Amygdala (tissue), 56 donors: ENCODE results near the gene SYT2.
"Not testable (repeated sequence)": the region's sequence is repeated elsewhere in the genome, so short reads cannot be mapped to it uniquely, and the experiment has no call there.

Source experiments
- DNase-seq, 56 donors: peaks; one replicate each; lab custom pipeline; 2025; lab: John Stamatoyannopoulos, UW

The SYT2 gene

DNA sequence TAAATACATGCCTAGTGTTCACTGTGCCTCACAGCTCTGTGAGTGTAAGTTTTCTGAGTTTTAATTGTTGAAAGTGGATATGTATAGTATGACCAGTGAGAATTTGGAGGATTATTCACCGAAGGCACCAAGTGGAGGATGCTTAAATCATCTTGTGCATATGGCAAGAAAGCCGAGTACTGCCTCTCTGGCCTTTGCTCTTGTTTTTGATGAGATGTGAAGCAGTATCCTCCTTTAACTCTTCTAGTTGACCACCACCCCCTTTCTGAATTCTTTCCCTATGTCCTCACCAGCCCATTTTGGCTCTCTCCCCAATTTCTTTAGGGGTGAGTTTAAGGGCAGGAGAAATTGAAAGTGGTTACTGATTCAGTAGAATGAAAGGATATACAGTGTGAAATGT, 130.4 kb downstream of the SYT2 start:
- DNase-seq, result no peak

DNA sequence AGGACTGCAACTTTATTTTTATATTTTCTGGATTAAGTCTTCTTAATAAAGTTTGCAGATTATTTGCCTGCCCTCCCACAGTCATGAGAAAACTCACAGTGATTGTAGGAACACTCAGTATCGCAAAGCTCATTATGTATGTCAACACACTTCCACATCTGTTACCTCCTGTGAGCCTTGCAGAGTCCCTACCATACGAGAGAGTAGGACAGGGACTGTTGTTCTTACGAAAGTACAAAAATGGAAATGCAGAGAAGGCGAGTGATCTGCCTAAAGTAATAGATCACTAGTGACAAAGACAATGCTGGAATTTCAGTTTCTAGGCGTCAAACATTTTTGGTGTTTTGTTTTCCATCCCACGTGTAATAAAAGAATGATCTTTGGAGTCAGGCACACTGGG, 131.7 kb downstream of the SYT2 start:
- DNase-seq, result no peak

DNA sequence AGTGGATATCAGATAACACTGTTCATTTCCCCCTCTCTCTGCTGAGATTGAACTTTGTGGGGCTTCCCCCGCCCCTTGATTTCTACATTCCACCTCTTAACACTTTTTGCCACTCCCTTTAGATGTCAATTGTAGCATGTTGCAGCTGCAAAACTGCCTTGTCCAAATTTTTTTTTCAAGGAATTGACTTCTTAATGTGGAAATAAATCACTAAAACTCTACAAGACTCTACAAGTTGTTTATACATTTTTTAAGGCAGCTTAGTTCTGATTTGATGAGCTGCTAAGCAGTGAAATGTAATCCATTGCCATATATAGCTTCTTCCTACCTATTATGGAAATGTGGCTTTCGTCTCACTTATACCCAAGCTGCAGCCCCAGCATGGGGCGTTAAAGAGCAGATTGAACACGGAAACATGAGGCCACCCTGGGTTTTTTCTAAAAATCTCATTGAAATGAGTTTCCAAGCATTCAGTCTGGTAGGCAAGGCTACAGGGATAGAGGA, 132.2 kb downstream of the SYT2 start:
- DNase-seq, result no peak

DNA sequence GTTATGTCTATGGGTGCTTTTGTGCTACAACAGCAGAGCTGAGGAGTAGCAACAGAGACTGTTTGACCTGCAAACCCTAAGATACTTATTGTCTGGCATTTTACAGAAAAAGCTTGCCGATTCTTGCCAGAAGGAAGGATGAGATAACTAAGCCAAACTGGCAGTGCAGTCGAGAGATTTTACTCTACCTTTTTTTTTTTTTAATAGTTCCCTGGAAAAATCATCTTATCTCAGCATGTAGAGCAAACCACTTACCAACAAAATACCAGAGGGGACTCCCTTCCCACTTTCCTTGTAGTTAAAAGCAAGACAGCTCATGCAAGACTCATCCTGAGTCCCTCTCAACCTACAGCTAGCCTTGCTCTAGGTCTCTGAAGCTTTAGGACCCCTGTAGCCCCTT, 132.9 kb downstream of the SYT2 start:
- no peak for DNase-seq

DNA sequence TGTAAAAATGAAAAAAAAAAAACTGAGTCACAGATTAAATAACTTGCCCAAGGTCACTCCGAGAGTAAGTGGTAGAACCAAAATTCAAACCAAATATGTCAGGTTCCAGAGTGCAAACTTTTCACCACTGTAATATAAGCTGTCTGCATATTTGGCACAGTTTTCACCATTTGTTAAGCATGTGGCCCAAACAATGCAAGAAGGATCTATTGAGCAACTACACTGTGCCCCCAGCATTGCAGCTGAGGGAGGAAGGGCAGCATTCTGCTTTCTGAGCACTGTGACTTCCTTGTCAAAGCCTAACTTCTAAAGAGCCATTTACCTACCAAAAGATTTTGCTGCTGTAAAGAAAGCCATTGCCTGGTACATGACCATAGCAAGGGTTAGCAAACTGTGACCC, 133.4 kb downstream of the SYT2 start:
- no peak for DNase-seq

DNA sequence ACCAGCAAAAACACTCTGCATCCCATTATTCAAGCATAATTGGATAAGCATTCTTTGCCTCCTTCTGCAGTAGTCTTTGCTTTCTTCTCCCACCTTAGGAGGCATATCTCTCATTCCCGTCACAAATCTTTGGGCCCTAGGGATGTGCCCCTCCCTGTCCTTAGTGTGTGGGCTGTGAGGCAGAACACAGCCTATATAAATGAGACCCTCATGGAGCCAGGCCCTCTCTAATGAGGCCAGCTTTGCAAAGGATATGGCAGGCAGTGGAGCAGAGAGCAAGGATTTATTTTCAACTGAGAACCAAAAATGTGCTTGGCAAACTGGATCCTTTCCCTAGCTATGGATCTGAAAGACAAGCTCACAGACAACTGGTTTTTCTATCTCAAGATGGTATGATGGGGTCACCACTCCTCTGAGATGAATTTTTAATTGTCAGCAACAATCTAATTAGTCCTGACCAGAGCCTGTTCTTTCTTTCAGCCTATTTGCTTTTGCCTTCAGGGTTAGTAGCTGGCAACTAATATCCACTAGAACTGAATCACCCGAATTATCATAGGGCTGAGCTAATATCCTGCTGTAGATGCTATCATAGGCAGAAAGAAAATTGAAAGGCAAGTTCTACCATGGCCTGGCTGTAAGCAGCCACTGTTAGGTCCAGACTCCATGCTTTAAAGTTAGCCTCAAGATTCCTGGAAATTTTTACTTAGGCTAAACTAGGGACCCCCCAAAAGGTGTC, 134.2 kb downstream of the SYT2 start:
- DNase-seq, result no peak

DNA sequence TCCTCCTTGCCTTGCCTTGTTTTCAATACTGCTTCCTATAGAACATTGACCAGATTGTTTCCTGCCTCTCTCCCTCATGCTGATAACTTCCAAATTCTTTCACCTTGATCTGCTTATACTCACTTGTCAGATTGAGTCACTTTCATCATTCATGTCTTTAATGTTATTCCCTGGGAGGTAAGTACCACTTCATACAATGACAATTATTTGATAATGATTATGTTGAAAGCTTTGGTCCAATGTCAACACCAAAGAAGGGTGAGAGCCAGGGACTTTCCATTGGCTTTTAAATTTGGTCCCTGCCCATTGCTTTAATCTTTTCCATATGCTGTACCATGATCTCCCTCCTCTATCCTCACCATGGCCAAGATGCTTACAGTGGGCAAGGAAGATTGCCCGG, 137.4 kb downstream of the SYT2 start:
- no peak for DNase-seq

DNA sequence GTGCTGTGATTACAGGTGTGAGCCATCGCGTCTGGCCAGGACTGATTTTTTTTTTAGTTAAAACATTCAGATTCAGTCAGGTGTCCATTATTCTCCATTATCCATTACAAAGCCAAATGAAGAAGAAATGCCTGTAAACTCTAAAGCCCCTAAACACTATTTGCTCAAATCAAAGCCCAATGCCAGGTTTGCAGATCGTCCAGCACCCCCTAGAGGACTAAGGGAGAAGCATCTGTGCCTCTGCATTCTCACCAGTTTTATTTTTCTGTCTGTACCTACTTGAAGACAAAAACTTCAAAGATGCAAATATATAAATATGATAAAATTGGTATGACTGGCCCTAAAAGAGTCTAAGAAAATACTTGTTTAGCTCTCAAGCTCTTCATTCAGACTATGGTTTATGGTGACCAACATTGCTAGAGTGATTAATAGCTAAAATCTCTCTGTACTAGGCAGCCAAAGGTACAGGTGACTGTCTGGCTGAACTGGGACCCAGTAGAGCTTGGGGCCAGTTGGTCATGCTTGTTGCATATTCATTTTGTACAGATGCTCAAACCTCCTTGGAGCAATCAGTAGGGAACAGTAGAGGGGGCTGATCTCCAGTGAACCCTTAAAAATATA, 138.4 kb downstream of the SYT2 start:
- peak in 8 of 56 donors; percentile 8 to 56 (median 28) for DNase-seq

DNA sequence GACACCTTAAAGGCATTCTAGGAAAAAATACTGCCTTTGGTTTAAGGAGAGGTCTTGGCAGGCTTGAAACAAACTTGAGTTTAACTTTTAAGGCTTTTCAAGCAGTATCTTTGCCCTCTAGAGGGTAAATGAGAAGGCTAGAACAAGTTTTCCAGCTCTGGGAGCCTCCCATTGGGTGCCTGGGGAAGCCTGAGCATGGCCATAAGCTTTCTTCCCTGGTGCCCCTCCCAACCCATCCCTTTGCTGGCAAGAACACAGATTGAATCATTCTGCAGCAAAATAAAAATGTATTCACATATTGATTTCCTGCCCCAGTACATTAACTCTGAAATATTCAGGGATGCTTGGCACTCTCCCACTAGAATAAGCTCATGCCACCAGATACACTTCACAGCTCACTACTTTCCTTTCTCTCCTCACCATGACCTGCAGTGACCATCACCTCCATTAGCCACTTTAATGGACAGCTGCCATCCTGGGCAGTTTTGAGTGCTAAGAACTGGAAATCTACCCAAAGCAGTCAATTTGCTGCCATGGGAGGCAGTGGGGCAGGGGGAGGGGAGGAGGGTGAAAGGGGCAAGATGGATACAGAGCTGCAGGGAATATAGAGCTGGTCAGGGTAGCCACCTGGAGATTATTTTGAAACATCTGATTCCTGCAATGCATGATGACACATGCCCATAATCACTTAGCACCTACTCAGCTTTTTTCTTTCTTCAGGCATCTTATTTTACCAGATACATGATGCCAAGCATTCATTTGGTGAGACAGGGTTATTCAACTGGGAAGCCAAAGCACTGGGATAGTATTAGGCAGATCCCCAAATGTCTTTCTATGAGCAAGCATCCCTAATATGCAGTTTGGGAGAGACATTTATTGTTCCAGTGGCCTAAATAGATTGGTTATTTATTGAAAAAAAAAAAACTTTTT, 140.6 kb downstream of the SYT2 start:
- no peak for DNase-seq

DNA sequence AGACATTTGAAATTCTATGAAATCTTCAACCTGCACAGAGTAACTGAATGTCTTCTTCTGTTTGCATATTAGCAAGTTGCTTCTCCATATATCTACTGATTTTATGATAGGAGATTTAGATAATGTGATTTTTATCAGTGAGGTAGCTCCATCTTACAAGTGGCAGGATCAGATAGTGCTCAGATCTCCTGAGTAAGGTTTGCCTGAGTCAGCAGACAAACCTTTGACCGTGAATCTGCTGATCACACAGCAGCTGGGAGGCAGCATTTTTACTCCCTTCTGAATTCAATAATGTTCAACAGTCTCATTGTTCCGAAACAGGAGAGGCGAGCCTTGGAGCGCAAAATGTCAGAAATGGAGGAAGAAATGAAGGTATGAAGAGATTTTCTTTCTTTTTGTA, 141.4 kb downstream of the SYT2 start:
- peak in 1 of 56 donors; percentile 12 for DNase-seq

DNA sequence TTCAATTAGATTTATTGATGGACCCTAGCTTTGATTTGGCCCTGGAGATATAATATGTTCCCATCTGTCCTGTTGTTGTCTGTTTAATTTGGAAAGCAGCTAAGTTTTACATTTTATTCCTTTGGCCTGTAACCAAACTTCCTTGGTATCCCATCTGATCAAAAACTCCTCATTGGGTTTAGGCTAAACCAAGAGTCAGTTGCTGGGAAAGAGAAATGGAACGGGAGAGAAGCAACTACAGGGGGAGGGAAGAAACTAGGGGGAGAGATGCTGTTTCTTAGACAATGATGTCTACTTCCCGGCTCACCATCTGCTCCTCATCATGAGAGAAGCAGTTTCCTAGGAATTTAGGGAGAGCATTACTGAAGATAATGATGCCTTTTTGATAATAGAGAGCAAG, 141.8 kb downstream of the SYT2 start:
- no peak for DNase-seq

DNA sequence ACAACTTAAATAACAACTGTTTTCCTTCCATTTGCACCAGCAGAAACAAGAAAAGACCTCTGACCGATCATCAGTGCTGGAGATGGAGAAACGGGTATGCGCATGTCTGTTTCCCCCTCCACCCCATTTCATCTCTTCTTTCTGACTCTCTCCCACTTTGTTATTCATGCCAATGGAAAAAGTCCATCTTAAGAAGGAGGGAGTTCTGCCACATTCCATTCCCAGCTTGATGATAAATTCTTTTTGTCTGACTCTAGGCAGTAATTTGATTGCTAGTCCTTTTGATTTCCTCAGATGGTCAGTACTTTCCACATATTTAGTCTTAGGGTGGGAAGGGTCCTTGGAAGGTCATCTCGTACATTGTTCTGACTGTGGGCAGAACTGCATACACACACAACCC, 142.5 kb downstream of the SYT2 start:
- no peak for DNase-seq

DNA sequence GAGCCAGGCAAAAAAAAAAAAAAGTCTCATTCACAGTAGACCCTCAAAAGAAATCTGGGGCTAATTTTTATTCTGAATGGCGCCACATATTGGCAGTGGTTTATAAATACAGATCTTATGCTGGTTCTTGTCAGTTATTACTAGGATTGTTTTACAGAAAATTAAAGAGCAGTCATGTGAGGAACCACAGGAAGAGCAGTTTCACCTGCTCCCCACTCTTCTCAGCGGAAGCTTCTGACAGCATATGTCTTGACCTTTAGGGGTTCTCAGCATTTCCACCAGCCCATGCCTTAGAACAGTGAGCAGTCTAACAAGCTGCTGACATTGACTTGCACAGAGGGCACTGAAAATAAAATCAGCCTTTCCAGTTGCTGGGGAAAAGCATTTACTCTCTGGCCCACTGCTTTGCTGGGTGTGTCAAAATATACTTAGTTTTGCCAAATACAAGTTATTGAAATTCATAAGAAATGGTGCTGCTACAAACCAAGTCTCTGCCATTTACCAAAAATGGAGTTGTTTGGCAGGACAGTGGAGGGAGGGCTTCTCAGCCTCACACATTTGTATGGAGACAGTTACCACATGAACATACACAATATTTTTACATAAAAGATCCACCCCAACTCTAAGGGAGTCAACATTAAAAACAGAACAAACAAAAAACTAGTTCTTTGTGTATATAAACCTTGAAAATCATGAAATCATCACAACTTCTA, 144.2 kb downstream of the SYT2 start:
- DNase-seq, result no peak

DNA sequence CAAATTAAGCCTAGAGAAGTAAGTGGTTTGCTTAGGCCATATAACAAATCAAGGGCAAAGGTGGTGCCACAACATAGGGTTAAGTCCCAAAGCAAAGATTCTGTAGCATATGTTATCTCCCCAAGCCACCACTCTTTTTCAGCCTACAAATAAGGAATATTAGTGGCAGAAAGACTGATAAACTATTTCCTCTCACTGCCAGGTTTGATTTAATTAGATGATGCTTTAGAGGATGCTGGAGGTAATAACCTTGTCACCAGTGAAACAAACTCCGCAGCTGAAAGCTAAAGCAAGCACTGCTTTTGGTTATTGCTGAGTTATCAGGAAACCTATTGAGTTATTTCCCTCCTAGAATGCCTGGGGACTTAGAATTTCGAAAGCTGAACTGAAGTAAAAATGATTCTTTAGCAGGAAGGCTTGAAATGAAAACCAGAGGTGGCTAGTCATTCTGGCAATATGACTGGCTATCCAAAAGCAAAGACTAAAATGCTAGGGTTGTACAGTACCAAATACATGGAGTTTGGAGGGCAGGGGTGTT, 145.2 kb downstream of the SYT2 start:
- DNase-seq, result no peak

DNA sequence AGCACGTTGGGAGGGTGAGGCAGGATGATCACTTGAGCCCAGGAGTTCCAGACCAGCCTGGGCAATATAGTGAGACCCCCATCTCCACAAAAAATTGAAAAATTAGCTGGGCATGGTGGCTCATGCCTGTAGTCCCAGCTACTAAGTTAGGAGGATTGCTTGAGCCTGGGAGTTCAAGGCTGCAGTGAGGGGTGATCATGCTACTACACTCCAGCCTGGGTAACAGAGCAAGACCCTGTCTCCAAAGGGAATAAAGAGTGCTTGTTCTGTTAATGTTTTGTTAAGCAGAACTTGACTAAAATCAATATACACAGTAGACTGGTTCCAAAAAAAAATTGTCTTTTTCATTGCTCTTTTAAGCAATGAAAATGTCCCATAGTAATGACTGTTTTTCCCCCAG, 146.4 kb downstream of the SYT2 start:
- no peak for DNase-seq

DNA sequence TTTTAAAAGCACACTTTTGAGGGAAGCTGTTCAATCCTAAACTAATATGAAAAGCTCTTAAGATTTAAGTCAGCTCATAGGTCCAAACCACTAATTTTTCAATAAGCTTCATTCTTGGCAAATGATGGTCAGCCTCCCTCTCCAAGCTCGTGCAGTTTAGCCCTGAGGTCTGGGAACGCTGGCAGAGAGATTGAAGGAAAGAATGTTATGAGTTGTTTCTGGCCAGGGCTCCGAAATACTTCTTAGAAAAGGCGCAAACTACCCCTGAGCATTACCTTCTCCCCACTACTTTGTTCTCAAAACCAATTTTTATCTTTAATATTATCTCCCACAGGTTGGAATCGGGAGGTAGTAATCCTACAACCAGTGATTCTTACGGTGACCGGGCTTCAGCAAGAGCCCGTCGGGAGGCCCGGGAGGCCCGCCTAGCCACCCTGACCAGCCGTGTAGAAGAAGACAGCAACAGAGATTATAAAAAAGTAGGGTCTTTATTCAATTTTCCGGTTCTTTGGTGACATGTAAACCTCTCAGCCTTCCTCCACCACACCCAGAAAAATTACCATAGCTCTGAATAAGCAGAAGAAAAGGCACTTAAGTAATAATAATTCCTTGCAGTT, 147.7 kb downstream of the SYT2 start:
- no peak for DNase-seq

DNA sequence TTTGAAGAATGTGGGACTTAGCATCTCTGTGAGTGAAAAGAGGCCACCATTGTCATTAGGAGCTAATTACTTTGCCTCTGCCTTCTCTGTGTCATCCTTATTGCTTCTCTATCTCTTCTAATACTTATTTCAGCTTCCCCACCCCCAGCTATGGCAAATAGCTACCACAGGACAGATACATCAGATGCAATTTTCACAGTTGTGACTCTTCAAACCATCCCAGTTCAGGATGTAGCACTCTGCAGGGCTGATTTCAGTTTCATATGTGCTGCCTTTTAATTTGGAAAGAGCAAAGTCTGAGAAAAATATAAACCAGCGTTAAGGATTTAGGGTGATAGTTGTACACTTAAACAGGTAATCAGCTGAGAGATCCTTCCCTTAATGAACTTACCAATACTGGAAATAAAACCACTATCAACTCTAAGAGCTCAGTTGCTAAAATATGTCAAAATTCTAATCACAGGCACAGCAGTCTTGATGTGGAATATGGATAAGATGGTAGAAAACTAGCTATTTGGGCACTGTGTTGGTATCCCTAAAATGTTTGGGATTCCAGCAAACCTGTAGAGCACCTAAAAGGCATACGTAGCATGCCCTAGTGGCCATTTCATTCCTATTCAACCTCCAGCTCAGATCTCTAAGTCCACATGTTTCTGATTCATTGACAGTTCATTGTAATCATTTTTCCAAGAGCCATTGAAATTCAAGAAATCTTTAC, 148.4 kb downstream of the SYT2 start:
- DNase-seq, result no peak

DNA sequence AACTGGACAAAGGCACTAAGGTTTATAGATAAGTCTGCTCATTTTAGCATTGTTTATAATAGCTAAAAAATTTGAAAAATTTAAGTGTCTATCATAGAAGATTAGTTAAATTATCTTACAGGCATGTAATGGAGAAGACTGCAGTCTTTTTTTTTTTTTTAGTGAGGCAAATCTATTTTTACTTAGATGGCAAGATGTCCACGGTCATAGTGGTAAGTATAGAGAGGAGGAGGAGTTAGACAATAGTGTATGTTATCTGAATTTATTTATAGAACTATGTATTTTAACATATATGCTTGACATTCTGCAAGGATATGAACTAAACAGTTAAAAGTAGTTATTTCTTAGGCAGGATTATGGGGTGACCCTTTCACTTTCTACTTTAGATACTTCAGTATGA, 149.0 kb downstream of the SYT2 start:
- no peak for DNase-seq

DNA sequence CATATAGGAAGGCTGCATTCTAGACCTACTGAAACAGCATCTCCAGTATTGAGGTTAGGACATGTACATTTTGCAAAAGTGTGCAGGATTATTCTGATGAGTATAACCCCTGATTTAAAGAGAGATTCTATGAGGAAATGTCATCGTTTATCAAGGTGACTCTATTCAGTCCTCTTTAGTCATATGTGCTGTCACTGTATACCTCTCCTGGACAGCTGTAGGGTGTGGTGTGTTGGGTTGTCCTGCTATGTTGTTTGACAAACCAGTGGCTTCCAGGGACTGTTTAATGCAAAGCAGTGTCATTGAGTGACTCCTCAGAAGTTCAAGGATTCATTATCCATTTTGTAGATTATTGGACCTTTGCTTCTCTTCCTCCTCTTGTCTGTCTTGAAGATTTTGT, 152.6 kb downstream of the SYT2 start:
- DNase-seq, result not testable (repeated sequence)
